HEK293 (cell line): ENCODE results near the gene MICAL3.

Experiments
- CTCF ChIA-PET: fragments of 350-600 bp; formaldehyde crosslinking; extraction: SDS; loops from one replicate; lab custom pipeline; 2021; ENCODE audit warnings: antibody characterized with exemption; lab: Yijun Ruan, JAX
- POLR2A ChIA-PET: fragments of 300-600 bp; formaldehyde crosslinking; extraction: SDS; loops from one replicate; lab custom pipeline; 2020; ENCODE audit warnings: antibody characterized with exemption, inconsistent platforms; lab: Yijun Ruan, JAX
- H3K27ac ChIP-seq: fragments of 200-500 bp; sonication (Bioruptor generic); 2 replicates; pipeline ENCODE4 v1.5.1; 2014; ENCODE audit warnings: low read depth, low read length, control low read depth, inconsistent platforms; ENCODE audit errors: extremely low read depth
- H3K36me3 ChIP-seq, 2 experiments: fragments of 200-500 bp in 1 of 2; sonication (Bioruptor generic) in 1 of 2; 1 replicate in 1 of 2; 2 replicates in 1 of 2; pipeline ENCODE4 v1.5.1; 2014 to 2017; ENCODE audit warnings: inconsistent platforms in 2 of 2, low read length in 2 of 2; ENCODE audit not compliant: control insufficient read depth in 2 of 2, insufficient read depth in 1 of 2
- H3K4me1 ChIP-seq: fragments of 200-500 bp; sonication (Bioruptor generic); 2 replicates; pipeline ENCODE4 v1.5.1; 2014; ENCODE audit warnings: mild to moderate bottlenecking, low read length, inconsistent platforms; ENCODE audit not compliant: control insufficient read depth, insufficient read depth
- H3K4me3 ChIP-seq: 2 replicates; pipeline ENCODE4 v1.5.1; 2011; ENCODE audit warnings: low read depth, mild to moderate bottlenecking, control low read depth, low read length, moderate library complexity
- H3K9me3 ChIP-seq: fragments of 200-500 bp; sonication (Bioruptor generic); 2 replicates; pipeline ENCODE4 v1.5.1; 2014; ENCODE audit warnings: low read depth, low read length, inconsistent platforms; ENCODE audit not compliant: control insufficient read depth, insufficient read depth
- CTCF ChIP-seq: fragments of 450-650 bp; formaldehyde crosslinking; IDR thresholded peaks from 2 replicates; pipeline ENCODE4 v1.5.1; 2016; ENCODE audit warnings: missing biosample characterization, missing genetic modification characterization
- GLI2 ChIP-seq: fragments of 450-650 bp; formaldehyde crosslinking; IDR thresholded peaks from 2 replicates; pipeline ENCODE4; 2017; ENCODE audit warnings: missing biosample characterization, missing genetic modification characterization, low read depth, borderline replicate concordance
- GLIS1 ChIP-seq: fragments of 450-650 bp; formaldehyde crosslinking; IDR thresholded peaks from 2 replicates; pipeline ENCODE4 v1.5.1; 2016; ENCODE audit warnings: missing biosample characterization, missing genetic modification characterization
- HOXD13 ChIP-seq: sonication (generic); formaldehyde crosslinking; IDR thresholded peaks from 2 replicates; pipeline ENCODE4 v1.8.0; 2022; ENCODE audit warnings: missing genetic modification reagents, borderline replicate concordance
- PRDM1 ChIP-seq: fragments of 450-650 bp; formaldehyde crosslinking; IDR thresholded peaks from 2 replicates; pipeline ENCODE4; 2016; ENCODE audit warnings: missing biosample characterization, missing genetic modification characterization
- RBAK ChIP-seq: fragments of 450-650 bp; formaldehyde crosslinking; IDR thresholded peaks from 2 replicates; pipeline ENCODE4 v1.5.1; 2016; ENCODE audit warnings: missing biosample characterization, missing genetic modification characterization
- YY2 ChIP-seq: fragments of 450-650 bp; formaldehyde crosslinking; IDR thresholded peaks from 2 replicates; pipeline ENCODE4 v1.5.1; 2016; ENCODE audit warnings: missing biosample characterization, missing genetic modification characterization
- ZBTB21 ChIP-seq: fragments of 450-650 bp; formaldehyde crosslinking; IDR thresholded peaks from 2 replicates; pipeline ENCODE4 v1.5.1; 2017; ENCODE audit warnings: missing biosample characterization, missing genetic modification characterization
- ZFP37 ChIP-seq: fragments of 450-650 bp; formaldehyde crosslinking; IDR thresholded peaks from 2 replicates; pipeline ENCODE4 v1.5.1; 2016; ENCODE audit warnings: missing biosample characterization, missing genetic modification characterization
- ZNF10 ChIP-seq: fragments of 450-650 bp; formaldehyde crosslinking; IDR thresholded peaks from 2 replicates; pipeline ENCODE4 v1.5.1; 2017; ENCODE audit warnings: missing biosample characterization, missing genetic modification characterization
- ZNF184 ChIP-seq: fragments of 450-650 bp; IDR thresholded peaks from 2 replicates; pipeline ENCODE4 v1.5.1; 2018; ENCODE audit warnings: missing biosample characterization, mild to moderate bottlenecking, missing genetic modification characterization
- ZNF23 ChIP-seq: fragments of 450-650 bp; formaldehyde crosslinking; IDR thresholded peaks from 2 replicates; pipeline ENCODE4 v1.5.1; 2016; ENCODE audit warnings: missing biosample characterization, missing genetic modification characterization, borderline replicate concordance
- ZNF26 ChIP-seq: fragments of 450-650 bp; formaldehyde crosslinking; IDR thresholded peaks from 2 replicates; pipeline ENCODE4 v1.5.1; 2016; ENCODE audit warnings: missing biosample characterization, missing genetic modification characterization
- ZNF473 ChIP-seq: fragments of 450-650 bp; formaldehyde crosslinking; IDR thresholded peaks from 2 replicates; pipeline ENCODE4 v1.5.1; 2017; ENCODE audit warnings: missing biosample characterization, missing genetic modification characterization
- ZNF549 ChIP-seq: fragments of 450-650 bp; IDR thresholded peaks from 2 replicates; pipeline ENCODE4 v1.5.1; 2018; ENCODE audit warnings: missing biosample characterization, missing genetic modification characterization, mild to moderate bottlenecking, inconsistent platforms, moderate library complexity
- ZNF560 ChIP-seq: fragments of 450-650 bp; formaldehyde crosslinking; IDR thresholded peaks from 2 replicates; pipeline ENCODE4 v1.5.1; 2017; ENCODE audit warnings: missing biosample characterization, missing genetic modification characterization, borderline replicate concordance
- ZNF600 ChIP-seq: fragments of 450-650 bp; formaldehyde crosslinking; IDR thresholded peaks from 2 replicates; pipeline ENCODE4 v1.5.1; 2016; ENCODE audit warnings: missing biosample characterization, missing genetic modification characterization
- ZNF658 ChIP-seq: fragments of 450-650 bp; formaldehyde crosslinking; IDR thresholded peaks from 2 replicates; pipeline ENCODE4; 2016; ENCODE audit warnings: missing biosample characterization, missing genetic modification characterization
- ZSCAN16 ChIP-seq: fragments of 450-650 bp; formaldehyde crosslinking; IDR thresholded peaks from 2 replicates; pipeline ENCODE4 v1.5.1; 2016; ENCODE audit warnings: missing biosample characterization, missing genetic modification characterization
- TF ChIP-seq, protein P1 (sequence below): fragments of 450-650 bp; formaldehyde crosslinking; IDR thresholded peaks from 2 replicates; pipeline ENCODE4 v1.5.1; 2016; ENCODE audit warnings: missing biosample characterization, missing genetic modification characterization
- TF ChIP-seq, protein P2 (sequence below): fragments of 450-650 bp; formaldehyde crosslinking; IDR thresholded peaks from 2 replicates; pipeline ENCODE4 v1.5.1; 2017; ENCODE audit warnings: missing biosample characterization, missing genetic modification characterization
- TF ChIP-seq, protein P3 (sequence below): fragments of 450-650 bp; formaldehyde crosslinking; IDR thresholded peaks from 2 replicates; pipeline ENCODE4 v1.5.1; 2016; ENCODE audit warnings: missing biosample characterization, missing genetic modification characterization, borderline replicate concordance

MICAL3 gene

GRCh38 chr22:18012531-18012930 lies 11.8 kb downstream of the MICAL3 start:
- Histone ChIP-seq H3K4me3 (no peak overlapping the region), H3K27ac (no peak overlapping the region), H3K9me3 (no peaks in the 10 kb centered on the region), H3K4me1 (no peaks in the 10 kb centered on the region), H3K36me3 (no peaks in the 10 kb centered on the region)
- CTCF ChIA-PET = interaction anchor here (0.5 to 2.5 kb wide), 5 partner anchors 13 to 167 kb away, joined by 3 to 11 read pairs (median 7); no protein-coding TSS in a partner anchor
- TF ChIP-seq CTCF (tag by site-specific recombination) = no peak
- TF ChIP-seq ZNF600 = 0 out of 2 replicates have a peak, but pooled peaks have one; percentile 35
- TF ChIP-seq ZNF10 (tag by site-specific recombination) = no peak
- no peak for TF ChIP-seq ZNF26 (tag by site-specific recombination)
- no peak for TF ChIP-seq RBAK
- no peak for TF ChIP-seq ZNF184 (tag by site-specific recombination)
- 0 out of 2 replicates have a peak, but pooled peaks have one; percentile 25 for TF ChIP-seq GLIS1 (tag by site-specific recombination)
- POLR2A ChIA-PET = interaction anchor here (1.0 kb wide), 1 partner anchor 13 kb away, joined by 3 read pairs; no protein-coding TSS in a partner anchor

- 0 out of 2 replicates have a peak, but pooled peaks cover 3% of the 10 kb centered on the region for H3K4me1 ChIP-seq
- H3K9me3 ChIP-seq = no peaks in the 10 kb centered on the region
- POLR2A ChIA-PET = no interaction called here
- TF ChIP-seq PRDM1 (0 out of 2 replicates have a peak, but pooled peaks have one; percentile 47), ZBTB21 (tag by site-specific recombination) (no peak), HOXD13 (CRISPR knock-in tag) (no peak), ZNF23 (tag by site-specific recombination) (no peak)
- TF ChIP-seq, protein P1, sequence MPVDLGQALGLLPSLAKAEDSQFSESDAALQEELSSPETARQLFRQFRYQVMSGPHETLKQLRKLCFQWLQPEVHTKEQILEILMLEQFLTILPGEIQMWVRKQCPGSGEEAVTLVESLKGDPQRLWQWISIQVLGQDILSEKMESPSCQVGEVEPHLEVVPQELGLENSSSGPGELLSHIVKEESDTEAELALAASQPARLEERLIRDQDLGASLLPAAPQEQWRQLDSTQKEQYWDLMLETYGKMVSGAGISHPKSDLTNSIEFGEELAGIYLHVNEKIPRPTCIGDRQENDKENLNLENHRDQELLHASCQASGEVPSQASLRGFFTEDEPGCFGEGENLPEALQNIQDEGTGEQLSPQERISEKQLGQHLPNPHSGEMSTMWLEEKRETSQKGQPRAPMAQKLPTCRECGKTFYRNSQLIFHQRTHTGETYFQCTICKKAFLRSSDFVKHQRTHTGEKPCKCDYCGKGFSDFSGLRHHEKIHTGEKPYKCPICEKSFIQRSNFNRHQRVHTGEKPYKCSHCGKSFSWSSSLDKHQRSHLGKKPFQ = no peak
- no peaks in the 10 kb centered on the region for H3K36me3 ChIP-seq
- H3K27ac ChIP-seq = no peak overlapping the region
- CTCF ChIA-PET = no interaction called here
- no peak overlapping the region for H3K4me3 ChIP-seq
These were observed 14.1 kb downstream of the MICAL3 start for GRCh38 chr22:18010266-18010665.

DNA sequence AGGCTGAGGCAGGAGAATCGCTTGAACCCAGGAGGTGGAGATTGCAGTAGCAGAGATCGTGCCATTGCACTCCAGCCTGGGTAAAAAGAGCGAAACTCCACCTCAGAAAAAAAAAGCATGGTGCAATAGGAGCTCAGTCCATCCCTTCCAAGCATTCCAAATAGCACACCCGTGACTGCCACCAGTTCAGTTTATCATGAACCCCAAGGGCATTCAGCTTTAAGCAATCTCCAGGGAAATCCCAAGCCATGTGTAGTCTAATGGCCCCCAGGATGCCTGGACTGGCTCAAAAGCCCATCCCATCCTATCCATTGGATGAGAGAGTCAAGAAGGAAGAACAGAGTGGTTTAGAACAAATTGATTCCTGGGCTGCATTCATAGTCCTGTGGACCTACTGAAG lies 16.2 kb downstream of the MICAL3 start:
- Histone ChIP-seq H3K36me3 (no peaks in the 10 kb centered on the region), H3K9me3 (no peaks in the 10 kb centered on the region), H3K4me1 (0 out of 2 replicates have a peak, but pooled peaks cover 3% of the 10 kb centered on the region), H3K4me3 (no peak overlapping the region), H3K27ac (no peak overlapping the region)
- CTCF ChIA-PET = interaction anchor here (0.6 to 1.2 kb wide), 3 partner anchors 15 to 154 kb away, joined by 3 read pairs; no protein-coding TSS in a partner anchor
- POLR2A ChIA-PET = no interaction called here
- TF ChIP-seq ZNF560 (tag by site-specific recombination) = no peak
- no peak for TF ChIP-seq YY2 (tag by site-specific recombination)
- TF ChIP-seq CTCF (tag by site-specific recombination) = no peak
- TF ChIP-seq, protein P2, sequence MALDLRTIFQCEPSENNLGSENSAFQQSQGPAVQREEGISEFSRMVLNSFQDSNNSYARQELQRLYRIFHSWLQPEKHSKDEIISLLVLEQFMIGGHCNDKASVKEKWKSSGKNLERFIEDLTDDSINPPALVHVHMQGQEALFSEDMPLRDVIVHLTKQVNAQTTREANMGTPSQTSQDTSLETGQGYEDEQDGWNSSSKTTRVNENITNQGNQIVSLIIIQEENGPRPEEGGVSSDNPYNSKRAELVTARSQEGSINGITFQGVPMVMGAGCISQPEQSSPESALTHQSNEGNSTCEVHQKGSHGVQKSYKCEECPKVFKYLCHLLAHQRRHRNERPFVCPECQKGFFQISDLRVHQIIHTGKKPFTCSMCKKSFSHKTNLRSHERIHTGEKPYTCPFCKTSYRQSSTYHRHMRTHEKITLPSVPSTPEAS = no peak
- TF ChIP-seq ZFP37 = no peak
- TF ChIP-seq, protein P3, sequence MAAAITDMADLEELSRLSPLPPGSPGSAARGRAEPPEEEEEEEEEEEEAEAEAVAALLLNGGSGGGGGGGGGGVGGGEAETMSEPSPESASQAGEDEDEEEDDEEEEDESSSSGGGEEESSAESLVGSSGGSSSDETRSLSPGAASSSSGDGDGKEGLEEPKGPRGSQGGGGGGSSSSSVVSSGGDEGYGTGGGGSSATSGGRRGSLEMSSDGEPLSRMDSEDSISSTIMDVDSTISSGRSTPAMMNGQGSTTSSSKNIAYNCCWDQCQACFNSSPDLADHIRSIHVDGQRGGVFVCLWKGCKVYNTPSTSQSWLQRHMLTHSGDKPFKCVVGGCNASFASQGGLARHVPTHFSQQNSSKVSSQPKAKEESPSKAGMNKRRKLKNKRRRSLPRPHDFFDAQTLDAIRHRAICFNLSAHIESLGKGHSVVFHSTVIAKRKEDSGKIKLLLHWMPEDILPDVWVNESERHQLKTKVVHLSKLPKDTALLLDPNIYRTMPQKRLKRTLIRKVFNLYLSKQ = no peak
- TF ChIP-seq ZNF549 (tag by site-specific recombination) = no peak
- TF ChIP-seq ZNF658 (tag by site-specific recombination) = no peak
- TF ChIP-seq ZNF473 = no peak
- no peak for TF ChIP-seq ZSCAN16 (tag by site-specific recombination)
- TF ChIP-seq GLI2 (tag by site-specific recombination) = no peak
